DOHH2 (cell line): ENCODE data around the gene OPN1LW.
"Not testable (repeated sequence)": the region's sequence is repeated elsewhere in the genome, so short reads cannot be mapped to it uniquely, and the experiment has no call there.

Experiments
- H3F3A ChIP-seq: fragments of 200-600 bp; sonication (generic), shearing (Covaris generic); 2 replicates; pipeline ENCODE4 v1.6.0; 2016; ENCODE audit warnings: antibody characterized with exemption, mild to moderate bottlenecking; ENCODE audit not compliant: control insufficient read depth, insufficient read depth
- H3K27ac ChIP-seq: fragments of 200-600 bp; sonication (generic); 2 replicates; pipeline ENCODE4 v1.5.1; 2014; ENCODE audit warnings: low read depth, mild to moderate bottlenecking, low read length, moderate library complexity
- H3K27me3 ChIP-seq: fragments of 200-600 bp; sonication (generic); 2 replicates; pipeline ENCODE4 v1.6.1; 2014; ENCODE audit warnings: mild to moderate bottlenecking, low read length, mixed read lengths; ENCODE audit not compliant: control insufficient read depth
- H3K36me3 ChIP-seq: fragments of 200-600 bp; sonication (generic); 2 replicates; pipeline ENCODE4 v1.6.1; 2014; ENCODE audit warnings: mild to moderate bottlenecking, low read length, moderate library complexity, mixed read lengths; ENCODE audit not compliant: control insufficient read depth
- H3K4me1 ChIP-seq: fragments of 200-600 bp; sonication (generic); 2 replicates; pipeline ENCODE4 v1.6.1; 2014; ENCODE audit warnings: mild to moderate bottlenecking, low read length, mixed read lengths; ENCODE audit not compliant: control insufficient read depth
- H3K4me2 ChIP-seq: fragments of 200-600 bp; sonication (generic); 2 replicates; pipeline ENCODE4 v1.6.0; 2014; ENCODE audit warnings: mild to moderate bottlenecking, low read length, moderate library complexity
- H3K4me3 ChIP-seq: fragments of 200-600 bp; sonication (generic); 2 replicates; pipeline ENCODE4 v1.5.1; 2014; ENCODE audit warnings: mild to moderate bottlenecking, low read length, mixed read lengths
- H3K79me2 ChIP-seq: fragments of 200-600 bp; sonication (generic); 2 replicates; pipeline ENCODE4 v1.6.1; 2014; ENCODE audit warnings: mild to moderate bottlenecking, low read length, mixed read lengths; ENCODE audit not compliant: control insufficient read depth
- H3K9me2 ChIP-seq: fragments of 200-600 bp; sonication (generic); replicated peaks from 2 replicates; pipeline ENCODE4 v1.6.1; 2014; ENCODE audit warnings: mild to moderate bottlenecking, low read length, mixed read lengths; ENCODE audit not compliant: control insufficient read depth
- H3K9me3 ChIP-seq: fragments of 200-600 bp; sonication (generic); 2 replicates; pipeline ENCODE4 v1.6.1; 2014; ENCODE audit warnings: antibody characterized with exemption, low read length, mixed read lengths; ENCODE audit not compliant: control insufficient read depth, insufficient read depth
- H4K20me1 ChIP-seq: fragments of 200-600 bp; sonication (generic); 2 replicates; pipeline ENCODE4 v1.6.0; 2014; ENCODE audit warnings: low read depth, mild to moderate bottlenecking, antibody characterized with exemption, low read length, moderate library complexity; ENCODE audit not compliant: control insufficient read depth, insufficient read depth
- CTCF ChIP-seq: fragments of 200-600 bp; sonication (generic); IDR thresholded peaks from one replicate; pipeline ENCODE4 v1.5.1; 2014; ENCODE audit warnings: antibody characterized with exemption, mild to moderate bottlenecking, low read depth, low read length; ENCODE audit not compliant: poor library complexity, severe bottlenecking
- EZH2phosphoT487 ChIP-seq: fragments of 200-600 bp; sonication (generic); IDR thresholded peaks from 2 replicates; pipeline ENCODE4 v1.6.1; 2017; ENCODE audit warnings: borderline replicate concordance, mild to moderate bottlenecking, antibody characterized with exemption, low read length, moderate library complexity, mixed read lengths

Gene OPN1LW

GRCh38 chrX:154142950-154143745 lies 895 bp upstream of the OPN1LW start:
- no peaks in the 10 kb centered on the region for H4K20me1 ChIP-seq
- H3K27ac ChIP-seq = no peak overlapping the region
- no peaks in the 10 kb centered on the region for H3K79me2 ChIP-seq
- H3F3A ChIP-seq = no peaks in the 10 kb centered on the region
- H3K4me2 ChIP-seq = no peak overlapping the region
- no peaks in the 10 kb centered on the region for H3K36me3 ChIP-seq
- no peaks in the 10 kb centered on the region for H3K9me2 ChIP-seq
- TF ChIP-seq EZH2phosphoT487 (no peak), CTCF (no peak)
- H3K9me3 ChIP-seq = no peaks in the 10 kb centered on the region
- no peaks in the 10 kb centered on the region for H3K4me1 ChIP-seq
- H3K27me3 ChIP-seq = no peaks in the 10 kb centered on the region
- no peak overlapping the region for H3K4me3 ChIP-seq

GRCh38 chrX:154151030-154151429 lies 7.0 kb downstream of the OPN1LW start:
- H4K20me1 ChIP-seq, H3K4me3 ChIP-seq, H3K79me2 ChIP-seq, H3K27me3 ChIP-seq, H3K27ac ChIP-seq, H3K36me3 ChIP-seq, H3K4me1 ChIP-seq, H3K9me2 ChIP-seq, H3K4me2 ChIP-seq, H3F3A ChIP-seq, H3K9me3 ChIP-seq: not testable (repeated sequence)

- H3K4me1 ChIP-seq, H3K27me3 ChIP-seq, H3K9me2 ChIP-seq, H3K79me2 ChIP-seq, H3K9me3 ChIP-seq, H3F3A ChIP-seq, H3K27ac ChIP-seq, H3K4me2 ChIP-seq, H4K20me1 ChIP-seq, H3K36me3 ChIP-seq, H3K4me3 ChIP-seq: not testable (repeated sequence)
Observed at GRCh38 chrX:154156221-154156620, 12.2 kb downstream of the OPN1LW start.

- not testable (repeated sequence) for H3K27ac ChIP-seq, H3K9me2 ChIP-seq, H3K4me1 ChIP-seq, H3K36me3 ChIP-seq, H3K79me2 ChIP-seq, H3K27me3 ChIP-seq, H3F3A ChIP-seq, H3K4me3 ChIP-seq, H3K9me3 ChIP-seq, H4K20me1 ChIP-seq, H3K4me2 ChIP-seq
Observed at GRCh38 chrX:154157207-154157606, 13.2 kb downstream of the OPN1LW start.

- not testable (repeated sequence) for H3K9me3 ChIP-seq, H3K36me3 ChIP-seq, H3K79me2 ChIP-seq, H3K9me2 ChIP-seq, H3K27me3 ChIP-seq, H3K4me3 ChIP-seq, H3K27ac ChIP-seq, H3K4me1 ChIP-seq, H3F3A ChIP-seq, H3K4me2 ChIP-seq, H4K20me1 ChIP-seq
Observed at GRCh38 chrX:154159345-154159744, 15.3 kb downstream of the OPN1LW start.

- H3K9me2 ChIP-seq, H3F3A ChIP-seq, H3K36me3 ChIP-seq, H4K20me1 ChIP-seq, H3K27ac ChIP-seq, H3K9me3 ChIP-seq, H3K4me1 ChIP-seq, H3K27me3 ChIP-seq, H3K4me3 ChIP-seq, H3K4me2 ChIP-seq, H3K79me2 ChIP-seq: not testable (repeated sequence)
Observed at GRCh38 chrX:154164902-154165301, 20.9 kb downstream of the OPN1LW start.

GRCh38 chrX:154168384-154168783 lies 24.3 kb downstream of the OPN1LW start:
- not testable (repeated sequence) for H3K4me1 ChIP-seq, H3K27me3 ChIP-seq, H3K27ac ChIP-seq, H3K9me2 ChIP-seq, H4K20me1 ChIP-seq, H3K4me3 ChIP-seq, H3K9me3 ChIP-seq, H3K36me3 ChIP-seq, H3K79me2 ChIP-seq, H3K4me2 ChIP-seq, H3F3A ChIP-seq
